ENCODE measurements around the gene ZFYVE9. TPM values are rescaled to one million over a fixed set of nuclear protein-coding genes. Genes with fewer than 3 reads are reported as not detected.

Gene ZFYVE9
- total and polyA plus RNA-seq, 2 of the 8 experiments (the other 6 are each of a cell fraction or from before 2014, with no cell fraction given): 5.8 to 26.5 TPM

- TF ChIP-seq SP1 (IDR thresholded peaks at IDR 0.05; ENCODE audit: low read depth, low read length) (no peak), KDM4A (IDR thresholded peaks at IDR 0.05; ENCODE audit: low read depth, low read length, severe bottlenecking) (no peak), CBX8 (IDR thresholded peaks at IDR 0.05; ENCODE audit: borderline replicate concordance, low read depth, low read length) (no peak), TEAD4 (IDR thresholded peaks at IDR 0.05; ENCODE audit: low read depth, low read length) (no peak), EGR1 (IDR thresholded peaks at IDR 0.05; ENCODE audit: borderline replicate concordance, low read depth, low read length) (no peak), CTCF (IDR thresholded peaks at IDR 0.05; ENCODE audit: control extremely low read depth in 1 of 3, insufficient read depth in 1 of 3, low read depth in 1 of 3, low read length in 3 of 3) (no peak), POU5F1 (IDR thresholded peaks at IDR 0.05; ENCODE audit: low read depth, low read length) (no peak), SP4 (IDR thresholded peaks at IDR 0.05; ENCODE audit: low read length) (no peak), SUZ12 (IDR thresholded peaks at IDR 0.05; ENCODE audit: low read length) (no peak)
Measured at GRCh38 chr1:52305417-52306226, 163.7 kb downstream of the ZFYVE9 start (continued).

Data from H1 (cell line).